ENCODE data around the gene C1QTNF5. TPM values are rescaled to one million over a fixed set of nuclear protein-coding genes. Genes with fewer than 3 reads are reported as not detected.

The C1QTNF5 gene
- polyA plus RNA-seq, 3 donors, result 22.5 to 25.9 (median 25.0) TPM

GRCh38 chr11:119361056-119361787 is 20.5 kb upstream of the C1QTNF5 start:
- DNase-seq (ENCODE audit: low read depth in 3 of 3, low spot score in 2 of 3), result no peak

- no peak for DNase-seq (ENCODE audit: low read depth in 3 of 3, low spot score in 2 of 3)
Observed at GRCh38 chr11:119359365-119360214, 18.9 kb upstream of the C1QTNF5 start.

- no peak for DNase-seq (ENCODE audit: low read depth in 3 of 3, low spot score in 2 of 3)
Observed at GRCh38 chr11:119357074-119357473, 16.4 kb upstream of the C1QTNF5 start.

GRCh38 chr11:119356349-119357031 is 15.8 kb upstream of the C1QTNF5 start:
- no peak for DNase-seq (ENCODE audit: low read depth in 3 of 3, low spot score in 2 of 3)

- no peak for DNase-seq (ENCODE audit: low read depth in 3 of 3, low spot score in 2 of 3)
Observed at GRCh38 chr11:119355091-119355843, 14.6 kb upstream of the C1QTNF5 start.

DNA sequence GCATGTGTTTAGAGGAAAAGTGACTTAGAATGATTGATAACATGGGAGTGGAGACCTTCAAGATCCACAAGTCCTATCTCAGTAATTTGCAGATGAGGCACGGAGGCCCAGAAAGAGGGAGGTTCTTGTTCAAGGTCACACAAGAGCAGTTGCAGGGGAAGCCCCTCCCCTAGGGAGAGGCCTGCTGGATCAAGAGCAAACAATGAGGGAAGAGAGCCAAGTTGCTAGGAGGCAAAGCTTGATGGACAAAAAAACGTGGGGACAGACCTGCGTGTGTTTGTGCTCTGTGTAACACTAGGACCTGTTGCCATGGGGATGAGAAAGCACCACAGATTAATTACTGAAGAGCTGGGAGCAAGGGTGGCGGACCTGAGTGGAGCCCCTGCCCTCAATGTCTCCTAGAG is 12.2 kb upstream of the C1QTNF5 start:
- DNase-seq (ENCODE audit: low read depth in 3 of 3, low spot score in 2 of 3), result no peak

DNA sequence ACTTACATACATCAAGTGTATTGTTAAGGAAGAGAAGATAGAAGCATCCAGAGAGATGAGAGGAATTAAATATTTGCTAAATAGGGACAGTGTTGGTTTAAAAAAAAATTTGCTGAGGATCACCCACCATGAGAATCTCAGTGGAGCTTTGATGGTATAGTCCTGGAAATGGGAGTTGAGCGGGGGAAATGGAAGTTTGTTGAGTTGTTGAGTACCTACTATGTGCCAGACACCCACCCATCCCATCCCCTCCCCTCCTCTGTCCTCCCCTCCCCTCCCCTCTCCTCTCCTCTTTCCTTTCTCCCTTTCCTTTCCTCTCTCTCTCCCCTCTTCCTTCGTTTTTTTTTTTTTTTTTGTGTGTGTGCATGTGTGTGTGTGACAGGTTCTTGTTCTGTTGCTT is 10.5 kb upstream of the C1QTNF5 start:
- DNase-seq (ENCODE audit: low read depth in 3 of 3, low spot score in 2 of 3), result no peak

DNA sequence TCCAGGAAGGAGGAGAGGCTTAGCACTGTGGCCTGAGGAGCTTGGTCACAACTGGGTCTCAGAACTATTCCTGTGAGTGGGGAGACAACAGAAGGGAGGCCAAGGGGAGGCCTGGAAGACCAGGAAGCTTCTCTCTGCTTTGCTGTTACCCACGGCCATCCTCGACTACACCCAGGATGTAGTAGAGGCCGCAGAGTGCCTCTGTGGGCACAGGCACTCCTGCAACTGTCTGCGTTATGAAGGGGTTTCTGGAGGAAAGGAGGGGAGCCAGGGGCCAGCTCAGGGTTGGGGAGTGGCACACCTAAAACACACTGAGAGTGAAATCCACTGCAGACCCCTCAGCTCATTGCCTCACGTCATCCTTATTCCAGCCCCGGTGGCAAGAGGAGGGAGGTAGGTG is 9.6 kb upstream of the C1QTNF5 start:
- DNase-seq (ENCODE audit: low read depth in 3 of 3, low spot score in 2 of 3), result no peak

GRCh38 chr11:119347940-119348605 is 7.4 kb upstream of the C1QTNF5 start:
- DNase-seq (ENCODE audit: low read depth in 3 of 3, low spot score in 2 of 3), result no peak

GRCh38 chr11:119347242-119347641 is 6.6 kb upstream of the C1QTNF5 start:
- no peak for DNase-seq (ENCODE audit: low read depth in 3 of 3, low spot score in 2 of 3)

DNA sequence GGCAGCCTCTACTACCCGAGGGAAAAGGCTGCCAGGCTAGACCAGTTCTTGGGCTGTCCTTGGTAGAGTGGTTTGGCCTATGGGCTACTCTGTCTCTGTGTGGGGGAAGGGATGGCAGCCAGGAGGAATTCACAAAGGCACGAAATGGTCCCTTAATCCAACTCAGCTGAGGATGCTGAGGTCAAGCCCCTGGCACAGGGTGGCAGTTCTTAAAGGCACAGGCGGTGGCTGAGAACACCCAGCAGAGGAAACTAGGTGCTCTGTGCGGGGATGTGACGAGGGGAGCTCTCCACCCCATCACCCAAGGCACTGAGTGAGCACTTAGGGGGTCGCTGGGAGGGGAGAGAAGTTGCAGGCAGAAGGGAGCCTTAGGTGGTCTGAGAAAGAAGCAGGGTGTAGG is 5.9 kb upstream of the C1QTNF5 start, which contains the start of gene MFRP:
Gene MFRP, minus strand, starts transcription at position 101 of the 400 bp plus-strand sequence. CDS start 192 bp downstream, outside the sequence.
- DNase-seq (ENCODE audit: low read depth in 3 of 3, low spot score in 2 of 3), result no peak

DNA sequence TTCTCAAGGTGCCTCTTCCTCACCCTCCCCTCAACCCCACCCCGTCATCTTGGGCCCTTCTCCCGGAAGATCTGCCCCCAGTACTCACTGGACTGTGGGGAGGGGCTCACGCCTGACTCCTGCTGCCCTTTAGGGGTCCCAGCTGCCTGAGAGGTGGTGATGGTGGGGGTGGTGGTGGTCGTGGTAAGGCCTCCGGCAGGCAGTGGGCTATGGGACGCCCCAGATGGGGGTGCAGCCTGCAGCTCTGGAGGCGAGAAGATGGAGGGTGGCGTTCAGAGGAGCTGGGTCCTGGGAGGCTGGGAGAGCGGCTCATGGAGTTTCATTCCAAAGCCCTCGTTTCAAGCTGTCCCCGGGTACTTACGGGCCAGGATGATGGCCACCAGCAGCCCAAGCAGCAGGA is 5.0 kb upstream of the C1QTNF5 start:
- no peak for DNase-seq (ENCODE audit: low read depth in 3 of 3, low spot score in 2 of 3)

DNA sequence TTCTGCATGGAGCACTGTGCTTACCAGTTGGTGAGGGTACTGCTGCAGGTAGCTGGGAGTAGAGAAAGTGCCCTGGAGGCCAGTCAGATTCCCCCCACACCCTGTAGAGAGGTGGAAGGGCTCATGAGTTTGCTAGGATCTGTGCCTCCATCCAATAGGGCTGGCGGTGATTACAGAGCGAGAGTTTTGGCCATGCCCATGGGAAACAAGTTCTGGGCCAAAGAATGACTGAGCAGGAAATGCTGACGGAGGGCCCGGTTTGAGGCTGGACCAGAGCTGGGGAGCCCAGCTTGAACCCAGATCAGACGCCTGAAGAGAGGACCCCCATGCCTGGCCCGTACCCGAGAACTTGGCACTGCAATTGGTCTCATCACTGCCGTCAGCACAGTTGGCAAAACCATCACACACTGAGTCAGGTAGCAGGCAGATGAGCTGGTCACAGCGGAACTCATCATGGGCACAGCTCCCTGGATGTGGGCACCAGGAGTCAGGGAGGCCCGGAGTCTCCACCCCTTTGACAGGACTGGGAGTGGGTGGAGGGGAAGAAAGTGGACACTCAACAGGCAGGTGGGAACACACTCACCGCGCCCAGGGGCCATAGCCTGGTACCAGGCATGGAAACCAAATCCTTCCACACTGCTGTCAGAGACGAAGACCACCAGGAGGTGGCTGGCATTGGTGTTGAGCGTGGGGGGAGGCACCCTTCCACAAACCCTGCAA is 3.8 kb upstream of the C1QTNF5 start:
- no peak for DNase-seq (ENCODE audit: low read depth in 3 of 3, low spot score in 2 of 3)

- no peak for DNase-seq (ENCODE audit: low read depth in 3 of 3, low spot score in 2 of 3)
Observed at GRCh38 chr11:119343726-119344125, 3.0 kb upstream of the C1QTNF5 start.

DNA sequence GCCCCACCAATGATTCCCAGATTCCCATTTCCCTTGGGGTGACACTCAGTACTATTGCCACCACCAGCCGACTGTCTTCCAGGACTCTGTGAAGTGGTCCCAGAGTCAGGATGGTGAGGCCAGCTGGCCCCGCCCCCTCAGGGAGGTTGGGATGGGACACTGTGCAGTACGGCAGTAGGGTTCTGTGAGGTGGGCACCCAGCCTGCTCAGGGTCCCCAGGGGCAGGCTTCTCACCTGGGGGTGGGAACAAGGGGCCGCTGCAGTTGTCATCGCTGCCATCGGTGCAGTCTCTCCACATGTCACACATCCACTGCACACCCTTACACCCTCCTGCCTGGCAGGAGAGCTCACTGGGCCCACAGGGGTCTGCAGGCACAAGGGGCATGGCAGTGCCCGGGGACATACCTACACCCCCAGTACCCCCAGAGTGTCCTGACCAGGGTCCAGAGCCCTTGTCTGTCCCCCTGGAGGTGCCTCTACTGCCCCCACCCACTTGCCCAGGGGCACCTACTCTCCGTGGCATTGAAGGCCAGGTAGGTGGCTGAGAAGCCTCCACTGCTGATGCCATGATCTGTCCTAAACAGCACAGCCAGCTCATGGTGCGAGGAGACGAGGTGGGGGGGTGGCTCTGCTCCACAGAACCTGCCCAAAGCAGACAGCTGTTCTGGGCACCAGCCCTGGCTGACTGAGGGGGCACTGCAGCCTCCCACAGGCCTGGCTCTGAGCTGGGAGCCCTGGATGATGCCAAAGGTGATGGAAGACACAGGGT is 1.9 kb upstream of the C1QTNF5 start:
- DNase-seq (ENCODE audit: low read depth in 3 of 3, low spot score in 2 of 3), result no peak

GRCh38 chr11:119342023-119342300 is 1.3 kb upstream of the C1QTNF5 start:
- DNase-seq (ENCODE audit: low read depth in 3 of 3, low spot score in 2 of 3), result no peak

DNA sequence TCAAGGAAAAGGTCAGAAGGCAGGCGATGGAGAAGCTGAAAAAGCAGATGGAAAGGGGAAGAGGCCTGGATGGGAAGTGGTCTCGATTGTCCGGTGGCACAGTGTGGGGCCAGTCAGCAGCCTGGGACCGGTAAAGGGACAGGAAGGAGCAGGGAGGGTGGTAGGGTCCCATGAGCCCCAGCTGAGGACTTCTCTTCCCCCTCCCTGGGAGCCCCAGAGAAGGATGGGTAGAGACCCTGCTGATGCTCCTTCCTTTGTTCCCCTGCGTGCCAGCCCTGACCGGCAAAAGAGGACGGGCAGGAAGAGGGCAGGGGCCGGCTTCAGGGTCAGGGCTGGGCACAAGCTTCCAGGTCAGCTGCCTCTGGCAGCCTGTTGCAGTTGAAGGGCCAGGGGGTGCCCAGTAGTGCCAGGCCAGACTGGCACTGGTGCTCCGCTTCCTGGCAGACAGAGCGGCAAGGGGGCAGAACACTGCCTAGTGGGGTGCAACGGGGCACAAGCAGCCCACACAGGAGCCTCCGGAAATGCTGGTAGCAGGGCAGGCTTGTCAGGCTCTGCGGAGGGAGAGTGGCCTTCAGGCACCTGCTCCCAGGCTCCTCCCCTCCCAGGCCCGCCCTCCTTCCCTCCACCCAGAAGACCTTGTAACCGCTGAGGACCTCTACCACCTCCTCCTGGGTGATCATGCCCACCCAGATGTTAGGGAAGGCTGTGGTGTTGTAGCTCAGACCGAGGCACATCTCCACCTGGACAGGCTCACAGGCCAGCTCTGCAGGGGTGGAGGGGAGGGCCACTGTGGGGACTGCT is 739 bp upstream of the C1QTNF5 start:
- DNase-seq (ENCODE audit: low read depth in 3 of 3, low spot score in 2 of 3), result no peak
